Measurements from ENCODE around the gene OXT. TPM values are rescaled to one million over a fixed set of nuclear protein-coding genes. Genes with fewer than 3 reads are reported as not detected.

OXT gene
- polyA plus RNA-seq, 1 experiment: not detected

DNA sequence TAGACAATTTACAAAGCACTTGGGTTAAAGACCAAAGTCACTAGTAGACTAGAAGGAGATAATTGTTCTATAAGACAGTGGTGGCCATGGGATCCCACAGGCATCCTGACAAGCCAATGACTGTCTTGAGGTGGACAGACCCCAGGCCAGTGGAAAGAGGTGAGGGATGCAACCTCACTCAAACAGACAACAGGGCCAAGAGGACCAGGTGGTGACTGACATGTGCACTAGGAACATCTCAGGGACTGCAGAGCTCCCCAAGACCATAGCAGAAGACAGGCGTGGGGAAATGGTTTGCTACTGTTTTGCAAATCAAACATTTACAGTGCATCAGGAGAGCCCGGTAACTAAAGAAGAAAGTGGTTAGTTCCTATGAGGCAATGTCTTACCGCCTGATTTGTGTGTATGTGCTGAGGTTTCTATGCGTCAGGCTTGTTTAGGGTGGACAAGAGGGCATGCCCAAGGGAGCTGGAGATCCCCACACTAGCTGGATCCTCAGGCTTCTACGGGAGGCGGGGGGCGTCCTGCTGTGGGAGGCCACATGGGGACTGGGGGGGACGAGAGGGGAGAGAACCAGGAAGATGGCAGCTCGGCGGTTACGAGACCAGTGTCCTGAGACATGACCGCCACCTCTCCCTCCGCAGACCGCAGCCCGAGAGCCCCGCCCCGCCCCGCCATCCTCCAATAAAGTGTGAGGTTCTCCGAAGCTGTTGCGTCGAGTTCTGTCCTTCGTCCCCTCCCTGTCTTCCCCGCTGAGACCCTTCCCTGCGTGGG is 26.2 kb upstream of the OXT start:
- ChIA-PET POLR2A (interaction anchor here (0.8 kb wide), 1 partner anchor 9 kb away, joined by 3 read pairs; no protein-coding TSS in a partner anchor), CTCF (interaction anchor here (0.5 to 1.0 kb wide), 3 partner anchors 8 to 55 kb away, joined by 3 to 5 read pairs (median 3); no protein-coding TSS in a partner anchor)
- TF ChIP-seq CTCF (IDR thresholded peaks at IDR 0.05; ENCODE audit: low read depth, low read length): no peak
- Histone ChIP-seq H3K27ac (ENCODE audit: low read depth, low read length) (peak overlapping the region; percentile 77), H3K4me3 (ENCODE audit: low read depth, low read length) (peak overlapping the region; percentile 81), H3K27me3 (ENCODE audit: control insufficient read depth, insufficient read depth, low read length) (no peaks in the 10 kb centered on the region), H3K9me3 (ENCODE audit: control insufficient read depth, insufficient read depth, low read length) (no peaks in the 10 kb centered on the region; the same call in 1 of the 2 replicates)
- peak; percentile 49 for DNase-seq (ENCODE audit: low read depth, low spot score)

- ChIA-PET POLR2A (interaction anchor here (0.5 to 0.8 kb wide), 3 partner anchors 8 to 33 kb away, joined by 3 to 4 read pairs (median 3); no protein-coding TSS in a partner anchor), CTCF (interaction anchor here (0.5 to 1.0 kb wide), 3 partner anchors 8 to 58 kb away, joined by 3 read pairs; no protein-coding TSS in a partner anchor)
- TF ChIP-seq CTCF (IDR thresholded peaks at IDR 0.05; ENCODE audit: low read depth, low read length): no peak
- Histone ChIP-seq H3K27ac (ENCODE audit: low read depth, low read length) (peak within 1 kb of the TSS; percentile 77), H3K9me3 (ENCODE audit: control insufficient read depth, insufficient read depth, low read length) (no peaks in the 10 kb centered on the region; the same call in 1 of the 2 replicates), H3K4me3 (ENCODE audit: low read depth, low read length) (peak within 1 kb of the TSS; percentile 81), H3K27me3 (ENCODE audit: control insufficient read depth, insufficient read depth, low read length) (no peaks in the 10 kb centered on the region)
- peak; percentile 37 for DNase-seq (ENCODE audit: low read depth, low spot score)
Observed at GRCh38 chr20:3045816-3046676, 25.4 kb upstream of the OXT start, which contains the start of gene MRPS26. TSS of gene MRPS26 (plus strand) at chr20:3046052. CDS start at chr20:3046069, 17 bp downstream.

GRCh38 chr20:3046677-3047462 is 24.6 kb upstream of the OXT start:
- H3K9me3 ChIP-seq (ENCODE audit: control insufficient read depth, insufficient read depth, low read length): no peaks in the 10 kb centered on the region; the same call in 1 of the 2 replicates
- no peaks in the 10 kb centered on the region for H3K27me3 ChIP-seq (ENCODE audit: control insufficient read depth, insufficient read depth, low read length)
- no peak overlapping the region for H3K27ac ChIP-seq (ENCODE audit: low read depth, low read length)
- ChIA-PET CTCF (no interaction called here), POLR2A (interaction anchor here (0.5 kb wide), 1 partner anchor 20 kb away, joined by 3 read pairs; no protein-coding TSS in a partner anchor)
- DNase-seq (ENCODE audit: low read depth, low spot score): no peak
- no peak for TF ChIP-seq CTCF (IDR thresholded peaks at IDR 0.05; ENCODE audit: low read depth, low read length)
- peak overlapping the region; percentile 81 for H3K4me3 ChIP-seq (ENCODE audit: low read depth, low read length)

DNA sequence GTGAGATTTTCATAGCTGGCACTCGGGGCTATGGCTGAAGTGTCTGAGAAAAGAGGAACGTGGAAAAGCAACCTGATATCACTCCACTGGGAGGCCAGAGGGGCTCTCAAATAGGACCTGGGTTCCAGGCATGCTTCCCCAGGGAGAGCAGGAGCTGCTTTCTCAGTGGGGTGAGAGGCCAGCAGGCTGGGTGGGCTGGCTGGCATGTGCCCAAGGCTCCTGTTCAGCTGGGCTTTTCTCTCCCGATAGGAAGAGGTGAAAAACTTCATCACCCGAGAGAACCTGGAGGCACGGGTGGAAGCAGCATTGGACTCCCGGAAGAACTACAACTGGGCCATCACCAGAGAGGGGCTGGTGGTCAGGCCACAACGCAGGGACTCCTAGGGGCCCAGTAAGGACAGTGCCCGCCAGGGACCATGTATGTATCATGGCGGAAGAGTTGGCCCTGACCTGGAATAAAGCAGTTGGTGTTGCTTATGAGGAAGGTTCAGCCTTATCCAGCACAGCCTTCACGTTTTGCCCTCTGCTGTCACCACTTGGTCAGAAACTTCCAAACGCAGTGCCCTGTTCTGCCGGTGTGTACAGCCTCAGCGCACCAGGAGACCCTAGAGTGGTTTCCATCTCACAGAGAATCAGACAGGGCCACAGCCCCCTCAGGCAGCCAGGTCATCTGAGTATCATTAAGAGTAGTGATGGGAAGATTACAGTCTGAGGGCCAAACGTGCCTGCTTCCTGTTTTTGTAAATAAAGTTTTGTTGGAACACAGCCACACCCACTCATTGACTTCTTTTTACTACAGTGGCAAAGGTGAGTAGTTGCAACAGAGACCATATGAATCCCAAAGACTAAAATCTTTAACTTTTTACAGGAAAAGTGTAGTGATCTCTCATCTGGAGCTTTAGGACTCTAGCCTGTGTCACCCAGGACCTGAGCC is 23.7 kb upstream of the OXT start:
- H3K27ac ChIP-seq (ENCODE audit: low read depth, low read length): no peak overlapping the region
- ChIA-PET CTCF (no interaction called here), POLR2A (no interaction called here)
- no peak overlapping the region for H3K4me3 ChIP-seq (ENCODE audit: low read depth, low read length)
- no peak for DNase-seq (ENCODE audit: low read depth, low spot score)
- H3K9me3 ChIP-seq (ENCODE audit: control insufficient read depth, insufficient read depth, low read length): no peaks in the 10 kb centered on the region; the same call in 1 of the 2 replicates
- TF ChIP-seq CTCF (IDR thresholded peaks at IDR 0.05; ENCODE audit: low read depth, low read length): no peak
- H3K27me3 ChIP-seq (ENCODE audit: control insufficient read depth, insufficient read depth, low read length): no peaks in the 10 kb centered on the region
